Transverse colon (tissue), 4 donors: ENCODE measurements around the gene CAMTA1.

ENCODE experiments used
- CTCF ChIP-seq, 5 experiments: fragments of 200-600 bp in 3 of 5; fragments of 450-650 bp in 2 of 5; sonication (generic) in 3 of 5; IDR thresholded peaks; 1 replicate in 2 of 5; 2 replicates in 3 of 5; pipeline ENCODE4 v1.5.1; 2016 to 2017; ENCODE audit warnings: antibody characterized with exemption in 5 of 5, inconsistent platforms in 3 of 5, mild to moderate bottlenecking in 2 of 5, moderate library complexity in 1 of 5
- EP300 ChIP-seq: sonication (generic); formaldehyde crosslinking; IDR thresholded peaks from one replicate; pipeline ENCODE4 v1.6.1; 2017; ENCODE audit warnings: antibody characterized with exemption, low read depth
- POLR2A ChIP-seq: fragments of 450-650 bp; IDR thresholded peaks from one replicate; pipeline ENCODE4 v1.6.1; 2016; ENCODE audit warnings: antibody characterized with exemption, mild to moderate bottlenecking, moderate library complexity
- POLR2AphosphoS5 ChIP-seq, 3 donors: sonication (generic); formaldehyde crosslinking; IDR thresholded peaks; one replicate each; pipeline ENCODE4 v1.6.1; 2016; ENCODE audit warnings: antibody characterized with exemption in 3 of 3

GRCh38 chr1:6794164-6794563 lies 8.9 kb downstream of the CAMTA1 start:
- TF ChIP-seq CTCF (IDR thresholded peaks at IDR 0.05) = peak; percentile 35 to 52 (median 42)
- no peak for TF ChIP-seq POLR2A
- no peak for TF ChIP-seq POLR2AphosphoS5 (IDR thresholded peaks at IDR 0.05)
- TF ChIP-seq EP300 = no peak
